GM23248 (cell line): ENCODE measurements around the gene MRPL28.

Experiments
- EZH2 ChIP-seq: fragments of 200-600 bp; sonication (generic); IDR thresholded peaks from 2 replicates; pipeline ENCODE4 v1.6.1; 2018; ENCODE audit warnings: antibody characterized with exemption, mild to moderate bottlenecking; ENCODE audit not compliant: insufficient read depth, poor library complexity, severe bottlenecking
- EZH2phosphoT487 ChIP-seq: fragments of 200-600 bp; sonication (generic); IDR thresholded peaks from 2 replicates; pipeline ENCODE4 v1.6.1; 2018; ENCODE audit warnings: antibody characterized with exemption, moderate library complexity, mild to moderate bottlenecking, low read depth; ENCODE audit not compliant: insufficient read depth

DNA sequence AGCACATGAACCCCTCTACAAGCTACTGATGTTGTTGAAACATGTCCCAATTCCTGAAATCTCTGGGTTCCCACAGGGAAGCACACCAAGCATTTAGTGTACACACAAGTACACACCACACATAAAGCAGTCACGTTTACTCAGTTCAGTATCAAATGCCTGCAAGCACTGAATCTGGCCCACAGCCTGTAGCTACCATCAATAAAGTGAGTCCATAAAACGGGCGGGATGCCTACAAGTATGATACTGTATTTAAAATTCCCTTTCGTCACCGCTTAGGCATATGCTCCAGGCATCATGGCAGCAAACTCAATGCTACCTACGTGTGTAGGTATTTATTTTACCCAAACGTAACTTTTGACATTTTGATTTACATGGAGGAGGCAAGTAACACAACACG lies 20.1 kb downstream of the MRPL28 start:
- TF ChIP-seq EZH2 (no peak), EZH2phosphoT487 (no peak)
